RWPE2 (cell line): ENCODE measurements around the gene CCNQ.

Source experiments
- ATAC-seq: fragments of 200-7000 bp; cut with Tn5 transposase; 3 replicates; pipeline ENCODE4 v1.9.1; 2021; ENCODE audit warnings: low read depth
- DNase-seq: peaks from one replicate; pipeline ENCODE4 v3.0.0-alpha.2; 2020; ENCODE audit warnings: low spot score
- H3K27ac ChIP-seq: fragments of 450-650 bp; 2 replicates; pipeline ENCODE4 v1.5.1; 2017; ENCODE audit warnings: mild to moderate bottlenecking; ENCODE audit not compliant: poor library complexity, severe bottlenecking
- H3K27me3 ChIP-seq: fragments of 250-450 bp; sonication (Bioruptor Pico); 2 replicates; pipeline ENCODE4 v1.5.1; 2021; ENCODE audit warnings: mild to moderate bottlenecking, moderate library complexity; ENCODE audit not compliant: insufficient read depth, poor library complexity, severe bottlenecking
- H3K36me3 ChIP-seq: fragments of 250-450 bp; sonication (Bioruptor Pico); 2 replicates; pipeline ENCODE4 v1.5.1; 2020; ENCODE audit warnings: low read depth, mild to moderate bottlenecking, moderate library complexity
- H3K4me1 ChIP-seq: fragments of 250-450 bp; sonication (Bioruptor Pico); 2 replicates; pipeline ENCODE4 v1.5.1; 2021; ENCODE audit warnings: mild to moderate bottlenecking, moderate library complexity; ENCODE audit not compliant: insufficient read depth, poor library complexity, severe bottlenecking
- H3K4me3 ChIP-seq: fragments of 250-450 bp; sonication (Bioruptor Pico); 2 replicates; pipeline ENCODE4 v1.5.1; 2021; ENCODE audit warnings: mild to moderate bottlenecking, moderate library complexity; ENCODE audit not compliant: severe bottlenecking
- H3K9me3 ChIP-seq: fragments of 250-450 bp; sonication (Bioruptor Pico); 2 replicates; pipeline ENCODE4 v1.5.1; 2021; ENCODE audit warnings: mild to moderate bottlenecking, moderate library complexity; ENCODE audit not compliant: severe bottlenecking
- TF ChIP-seq, protein P1 (sequence below): fragments of 450-650 bp; IDR thresholded peaks from one replicate; pipeline ENCODE4 v1.5.1; 2017; ENCODE audit warnings: mild to moderate bottlenecking, moderate library complexity; ENCODE audit not compliant: poor library complexity, severe bottlenecking

CCNQ gene

DNA sequence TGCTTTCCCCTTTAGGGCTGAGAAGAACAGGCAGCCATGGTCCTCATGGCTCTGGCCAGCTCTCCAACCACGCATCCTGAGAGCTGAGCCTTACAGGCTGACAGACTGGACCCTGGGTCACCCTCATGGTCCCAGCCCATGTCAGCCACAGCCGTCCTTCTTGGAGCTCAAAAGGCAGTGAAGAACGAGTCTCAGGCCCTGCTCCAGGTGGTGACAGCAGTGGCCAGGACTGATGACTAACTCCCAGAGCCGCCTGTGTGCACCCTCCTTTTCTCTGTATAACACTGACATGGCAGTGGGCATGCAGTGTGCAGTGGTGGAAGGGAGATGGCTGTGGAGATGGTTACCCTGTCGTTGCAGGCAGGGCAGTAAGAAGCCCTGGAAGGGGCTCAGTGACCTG, 37.8 kb upstream of the CCNQ start:
- H3K27ac ChIP-seq, result no peak overlapping the region
- H3K9me3 ChIP-seq, result no peaks in the 10 kb centered on the region
- TF ChIP-seq, protein P1, sequence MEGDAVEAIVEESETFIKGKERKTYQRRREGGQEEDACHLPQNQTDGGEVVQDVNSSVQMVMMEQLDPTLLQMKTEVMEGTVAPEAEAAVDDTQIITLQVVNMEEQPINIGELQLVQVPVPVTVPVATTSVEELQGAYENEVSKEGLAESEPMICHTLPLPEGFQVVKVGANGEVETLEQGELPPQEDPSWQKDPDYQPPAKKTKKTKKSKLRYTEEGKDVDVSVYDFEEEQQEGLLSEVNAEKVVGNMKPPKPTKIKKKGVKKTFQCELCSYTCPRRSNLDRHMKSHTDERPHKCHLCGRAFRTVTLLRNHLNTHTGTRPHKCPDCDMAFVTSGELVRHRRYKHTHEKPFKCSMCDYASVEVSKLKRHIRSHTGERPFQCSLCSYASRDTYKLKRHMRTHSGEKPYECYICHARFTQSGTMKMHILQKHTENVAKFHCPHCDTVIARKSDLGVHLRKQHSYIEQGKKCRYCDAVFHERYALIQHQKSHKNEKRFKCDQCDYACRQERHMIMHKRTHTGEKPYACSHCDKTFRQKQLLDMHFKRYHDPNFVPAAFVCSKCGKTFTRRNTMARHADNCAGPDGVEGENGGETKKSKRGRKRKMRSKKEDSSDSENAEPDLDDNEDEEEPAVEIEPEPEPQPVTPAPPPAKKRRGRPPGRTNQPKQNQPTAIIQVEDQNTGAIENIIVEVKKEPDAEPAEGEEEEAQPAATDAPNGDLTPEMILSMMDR, result no peak
- no peak overlapping the region for H3K4me3 ChIP-seq
- no peaks in the 10 kb centered on the region for H3K4me1 ChIP-seq
- DNase-seq, result no peak
- no peaks in the 10 kb centered on the region for H3K36me3 ChIP-seq
- ATAC-seq, result no peak
- H3K27me3 ChIP-seq, result peaks cover 2% of the 10 kb centered on the region

DNA sequence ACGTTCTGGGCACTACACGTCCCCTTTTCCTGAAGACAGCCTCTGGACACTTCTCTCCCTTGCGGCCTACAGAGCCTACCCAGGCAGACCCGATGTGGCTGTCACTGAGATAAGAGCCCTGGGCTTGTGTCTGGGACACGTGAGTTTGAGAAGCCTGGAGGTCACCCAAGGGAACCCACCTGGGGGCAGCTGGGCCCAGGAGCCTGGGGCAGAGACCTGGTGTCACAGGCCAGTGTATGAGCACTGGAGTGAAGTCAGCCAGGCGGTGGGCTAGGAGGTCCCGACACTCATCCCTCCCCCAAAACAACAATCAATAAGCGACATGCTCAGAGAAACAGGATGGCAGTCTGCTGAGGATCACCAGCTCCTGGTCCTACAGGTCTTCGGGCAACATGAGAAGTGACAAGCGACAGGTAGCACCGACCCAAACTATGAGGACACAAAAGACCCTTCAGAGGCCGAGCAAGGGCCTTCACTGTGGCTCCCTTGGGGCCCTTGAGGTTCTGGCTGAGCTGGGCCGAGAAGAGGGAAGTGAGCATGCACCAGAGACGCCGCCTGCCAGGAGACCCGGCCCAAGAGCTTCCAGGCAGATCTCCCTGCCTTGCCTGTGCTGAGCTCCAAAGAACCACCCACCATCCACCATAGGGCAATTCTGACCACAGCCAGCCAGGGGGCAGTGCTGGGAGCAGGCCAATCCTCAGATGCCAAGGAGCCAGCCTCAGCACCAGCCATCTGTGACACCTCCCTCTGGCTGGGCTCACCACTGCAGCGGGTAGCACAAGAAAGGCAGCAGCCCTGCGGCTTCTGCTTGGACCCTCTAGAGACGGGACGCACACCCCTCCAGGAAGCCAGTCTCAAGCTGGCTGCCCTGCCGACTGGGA, 37.1 kb upstream of the CCNQ start:
- no peaks in the 10 kb centered on the region for H3K4me1 ChIP-seq
- no peak for DNase-seq

GRCh38 chrX:153635388-153635787, 36.4 kb upstream of the CCNQ start:
- Histone ChIP-seq H3K27me3 (no peaks in the 10 kb centered on the region), H3K9me3 (no peaks in the 10 kb centered on the region), H3K4me3 (no peak overlapping the region), H3K27ac (no peak overlapping the region), H3K4me1 (no peaks in the 10 kb centered on the region), H3K36me3 (no peaks in the 10 kb centered on the region)
- DNase-seq (no peak), ATAC-seq (no peak)
- TF ChIP-seq, protein P1, result no peak

More for the DNA sequence above, 37.1 kb upstream of the CCNQ start:
- H3K36me3 ChIP-seq, result no peaks in the 10 kb centered on the region
- ATAC-seq, result peak; percentile 45; the same call in 1 of the 3 replicates
- TF ChIP-seq, protein P1, result no peak
- no peak overlapping the region for H3K4me3 ChIP-seq
- H3K9me3 ChIP-seq, result no peaks in the 10 kb centered on the region
- H3K27ac ChIP-seq, result no peak overlapping the region
- no peaks in the 10 kb centered on the region for H3K27me3 ChIP-seq

DNA sequence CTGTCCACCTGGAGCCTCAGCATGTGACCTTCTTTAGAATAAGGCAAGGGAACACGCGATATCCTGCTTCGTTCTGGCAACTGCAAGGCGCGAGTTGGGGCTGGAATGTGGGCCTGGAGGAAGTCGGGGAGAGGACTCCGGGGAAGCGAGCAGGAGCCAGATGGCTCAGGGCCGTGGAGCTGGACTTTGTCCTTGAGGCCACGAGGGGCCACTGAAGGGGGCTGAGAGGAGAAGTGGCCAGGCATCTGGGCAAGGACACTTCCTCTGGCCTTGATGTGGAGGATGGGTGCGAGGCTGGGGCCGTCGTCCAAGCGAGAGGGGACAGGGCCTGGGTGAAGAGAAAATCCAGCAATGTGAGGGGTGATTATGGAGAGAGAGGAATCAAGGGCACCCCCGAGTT, 35.9 kb upstream of the CCNQ start:
- no peaks in the 10 kb centered on the region for H3K36me3 ChIP-seq
- H3K4me3 ChIP-seq, result no peak overlapping the region
- H3K27ac ChIP-seq, result no peak overlapping the region
- H3K9me3 ChIP-seq, result no peaks in the 10 kb centered on the region
- ATAC-seq, result no peak
- H3K27me3 ChIP-seq, result no peaks in the 10 kb centered on the region
- H3K4me1 ChIP-seq, result no peaks in the 10 kb centered on the region
- TF ChIP-seq, protein P1, result no peak
- no peak for DNase-seq

GRCh38 chrX:153634236-153634635, 35.3 kb upstream of the CCNQ start:
- no peak for ATAC-seq
- no peaks in the 10 kb centered on the region for H3K9me3 ChIP-seq
- DNase-seq, result no peak
- no peak overlapping the region for H3K27ac ChIP-seq
- no peaks in the 10 kb centered on the region for H3K27me3 ChIP-seq
- H3K36me3 ChIP-seq, result no peaks in the 10 kb centered on the region
- no peak overlapping the region for H3K4me3 ChIP-seq
- H3K4me1 ChIP-seq, result no peaks in the 10 kb centered on the region
- TF ChIP-seq, protein P1, result no peak
